HUES48 (cell line): ENCODE data around the gene NOP56.

Source experiments
- H3K27ac ChIP-seq: one replicate; pipeline ENCODE4 v1.7.0; 2013; ENCODE audit warnings: low read depth, low read length, inconsistent platforms
- H3K27me3 ChIP-seq: 2 replicates; pipeline ENCODE4 v1.6.1; 2013; ENCODE audit warnings: mild to moderate bottlenecking, low read length; ENCODE audit not compliant: control insufficient read depth, insufficient read depth
- H3K36me3 ChIP-seq: 2 replicates; pipeline ENCODE4 v1.6.1; 2013; ENCODE audit warnings: low read length; ENCODE audit not compliant: control insufficient read depth, insufficient read depth
- H3K4me1 ChIP-seq: 2 replicates; pipeline ENCODE4 v1.6.1; 2013; ENCODE audit warnings: mild to moderate bottlenecking, low read length; ENCODE audit not compliant: control insufficient read depth, insufficient read depth
- H3K4me3 ChIP-seq: 2 replicates; pipeline ENCODE4 v1.5.1; 2013; ENCODE audit warnings: mild to moderate bottlenecking, low read depth, low read length
- H3K9ac ChIP-seq: 2 replicates; pipeline ENCODE4 v1.6.1; 2013; ENCODE audit warnings: mild to moderate bottlenecking, low read depth, low read length, moderate library complexity
- H3K9me3 ChIP-seq: 2 replicates; pipeline ENCODE4 v1.6.1; 2013; ENCODE audit warnings: low read length; ENCODE audit not compliant: control insufficient read depth, insufficient read depth

Gene NOP56

DNA sequence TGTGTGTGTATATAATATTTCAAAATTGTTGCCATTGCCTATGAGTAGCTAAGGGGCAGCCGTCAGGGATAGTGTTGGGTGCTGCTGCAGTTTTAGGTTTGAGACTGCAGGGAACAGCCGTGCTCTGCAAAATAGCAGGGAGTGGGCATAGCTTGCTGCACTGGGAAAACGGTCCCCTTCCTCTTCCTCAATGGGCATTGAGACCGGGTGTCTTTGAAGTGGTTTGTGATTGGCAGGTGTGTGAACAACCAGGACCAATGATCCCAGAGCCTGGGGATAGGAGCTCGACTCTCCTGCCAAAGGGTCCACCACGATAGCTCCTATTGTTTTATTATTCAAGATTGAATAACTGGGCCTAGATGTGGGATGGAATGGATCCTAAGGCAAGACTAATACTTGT is 35.1 kb downstream of the NOP56 start:
- Histone ChIP-seq H3K9me3 (no peaks in the 10 kb centered on the region), H3K9ac (no peak overlapping the region), H3K27me3 (peaks cover 55% of the 10 kb centered on the region)

GRCh38 chr20:2688041-2688591 is 35.7 kb downstream of the NOP56 start:
- H3K4me1 ChIP-seq = peaks cover 12% of the 10 kb centered on the region
- H3K27ac ChIP-seq = no peak overlapping the region
- peak overlapping the region; percentile 45; the same call in 1 of the 2 replicates for H3K4me3 ChIP-seq
- H3K9ac ChIP-seq = no peak overlapping the region
- no peaks in the 10 kb centered on the region for H3K9me3 ChIP-seq
- no peaks in the 10 kb centered on the region for H3K36me3 ChIP-seq
- peaks cover 55% of the 10 kb centered on the region for H3K27me3 ChIP-seq

More for the DNA sequence above, 35.1 kb downstream of the NOP56 start:
- Histone ChIP-seq H3K27ac (no peak overlapping the region), H3K36me3 (no peaks in the 10 kb centered on the region), H3K4me1 (peaks cover 12% of the 10 kb centered on the region), H3K4me3 (no peak overlapping the region)

DNA sequence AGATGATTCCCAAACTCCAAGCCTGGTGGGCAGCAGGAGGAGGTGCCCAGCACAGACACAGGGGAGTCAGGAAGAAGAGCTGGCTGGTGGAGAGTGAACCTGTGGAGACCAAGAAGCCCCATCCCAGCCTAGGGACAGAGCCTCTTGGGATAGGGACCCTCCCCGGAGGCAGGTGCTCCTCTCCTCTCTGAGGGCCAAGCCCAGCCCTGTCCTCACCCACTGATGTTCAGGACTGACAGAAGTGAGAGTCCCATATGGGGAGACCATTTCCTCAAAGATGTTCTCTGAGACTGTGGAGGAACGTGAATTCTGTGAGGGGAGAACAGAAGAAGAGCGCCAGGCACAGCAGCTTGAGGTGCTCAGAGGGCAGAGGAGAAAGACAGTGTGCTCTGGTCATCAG is 37.8 kb downstream of the NOP56 start:
- Histone ChIP-seq H3K27me3 (peaks cover 76% of the 10 kb centered on the region), H3K4me1 (peaks cover 20% of the 10 kb centered on the region), H3K36me3 (no peaks in the 10 kb centered on the region), H3K27ac (no peak overlapping the region), H3K4me3 (no peak overlapping the region), H3K9ac (no peak overlapping the region), H3K9me3 (no peaks in the 10 kb centered on the region)

- Histone ChIP-seq H3K4me3 (no peak overlapping the region), H3K9ac (no peak overlapping the region), H3K4me1 (peaks cover 25% of the 10 kb centered on the region), H3K36me3 (no peaks in the 10 kb centered on the region), H3K9me3 (no peaks in the 10 kb centered on the region), H3K27ac (no peak overlapping the region), H3K27me3 (peaks cover 76% of the 10 kb centered on the region)
These were observed 38.3 kb downstream of the NOP56 start for GRCh38 chr20:2690718-2691117.

GRCh38 chr20:2691127-2691526 is 38.7 kb downstream of the NOP56 start:
- Histone ChIP-seq H3K4me3 (no peak overlapping the region), H3K27ac (no peak overlapping the region), H3K4me1 (peaks cover 26% of the 10 kb centered on the region), H3K36me3 (no peaks in the 10 kb centered on the region), H3K27me3 (peaks cover 78% of the 10 kb centered on the region), H3K9ac (no peak overlapping the region), H3K9me3 (no peaks in the 10 kb centered on the region)

- peaks cover 26% of the 10 kb centered on the region for H3K4me1 ChIP-seq
- H3K27ac ChIP-seq = no peak overlapping the region
- no peak overlapping the region for H3K9ac ChIP-seq
- H3K27me3 ChIP-seq = peaks cover 80% of the 10 kb centered on the region
- H3K36me3 ChIP-seq = no peaks in the 10 kb centered on the region
- H3K4me3 ChIP-seq = peak overlapping the region; percentile 57
- no peaks in the 10 kb centered on the region for H3K9me3 ChIP-seq
These were observed 39.2 kb downstream of the NOP56 start for GRCh38 chr20:2691663-2692035.

DNA sequence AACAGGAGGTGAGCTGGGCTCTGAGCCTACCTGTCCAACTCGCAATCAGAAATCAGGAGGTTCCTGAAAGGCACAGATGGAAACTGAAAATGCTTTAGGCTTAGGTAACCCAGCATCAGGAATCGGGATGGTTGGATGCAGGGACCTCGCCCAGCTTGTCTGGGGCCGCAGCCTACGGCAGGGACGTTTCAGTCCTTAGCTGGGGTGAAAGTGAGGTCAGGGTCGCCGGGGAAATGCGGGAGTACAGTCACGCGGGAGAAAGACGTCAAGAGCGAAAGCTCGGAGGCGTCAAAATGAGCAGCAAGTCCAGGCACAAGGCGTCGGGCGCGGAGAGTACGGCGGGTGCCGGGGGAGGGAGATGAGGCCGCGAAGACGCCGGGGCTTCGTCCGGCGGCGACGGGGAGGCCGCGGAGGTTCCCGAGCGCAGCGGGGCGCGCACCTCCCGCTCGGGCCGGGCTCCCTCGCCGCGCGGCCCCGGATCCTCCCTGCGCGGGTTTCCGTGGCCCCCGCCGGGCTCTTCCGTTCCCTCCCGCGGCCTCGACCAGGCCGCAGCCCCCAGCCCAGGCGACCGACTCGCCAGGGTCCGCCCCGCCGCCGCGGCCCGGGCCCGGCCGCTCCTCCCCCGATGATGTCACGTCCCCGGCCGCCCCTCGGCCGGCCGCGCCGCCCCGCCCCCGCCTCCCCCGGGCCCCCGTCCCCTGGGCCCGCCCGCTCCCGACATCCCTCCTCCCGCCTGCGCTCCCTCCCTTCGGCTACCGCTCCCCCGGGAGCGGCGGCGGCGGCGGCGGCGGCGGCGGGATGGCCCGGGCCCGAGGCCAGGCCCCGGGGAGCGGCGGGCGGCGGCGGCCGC is 39.8 kb downstream of the NOP56 start, which contains the start of gene EBF4:
EBF4 (plus strand) TSS at position 745 of the 850 bp plus-strand sequence. CDS start 866 bp downstream, outside the sequence.
- Histone ChIP-seq H3K27ac (no peak within 1 kb of the TSS), H3K36me3 (no peaks in the 10 kb centered on the region), H3K4me1 (peaks cover 26% of the 10 kb centered on the region), H3K9me3 (no peaks in the 10 kb centered on the region), H3K9ac (no peak within 1 kb of the TSS), H3K4me3 (peak within 1 kb of the TSS; percentile 57), H3K27me3 (peaks cover 84% of the 10 kb centered on the region)

GRCh38 chr20:2692886-2693285 is 40.5 kb downstream of the NOP56 start:
- H3K4me3 ChIP-seq = peak overlapping the region; percentile 41; the same call in 1 of the 2 replicates

DNA sequence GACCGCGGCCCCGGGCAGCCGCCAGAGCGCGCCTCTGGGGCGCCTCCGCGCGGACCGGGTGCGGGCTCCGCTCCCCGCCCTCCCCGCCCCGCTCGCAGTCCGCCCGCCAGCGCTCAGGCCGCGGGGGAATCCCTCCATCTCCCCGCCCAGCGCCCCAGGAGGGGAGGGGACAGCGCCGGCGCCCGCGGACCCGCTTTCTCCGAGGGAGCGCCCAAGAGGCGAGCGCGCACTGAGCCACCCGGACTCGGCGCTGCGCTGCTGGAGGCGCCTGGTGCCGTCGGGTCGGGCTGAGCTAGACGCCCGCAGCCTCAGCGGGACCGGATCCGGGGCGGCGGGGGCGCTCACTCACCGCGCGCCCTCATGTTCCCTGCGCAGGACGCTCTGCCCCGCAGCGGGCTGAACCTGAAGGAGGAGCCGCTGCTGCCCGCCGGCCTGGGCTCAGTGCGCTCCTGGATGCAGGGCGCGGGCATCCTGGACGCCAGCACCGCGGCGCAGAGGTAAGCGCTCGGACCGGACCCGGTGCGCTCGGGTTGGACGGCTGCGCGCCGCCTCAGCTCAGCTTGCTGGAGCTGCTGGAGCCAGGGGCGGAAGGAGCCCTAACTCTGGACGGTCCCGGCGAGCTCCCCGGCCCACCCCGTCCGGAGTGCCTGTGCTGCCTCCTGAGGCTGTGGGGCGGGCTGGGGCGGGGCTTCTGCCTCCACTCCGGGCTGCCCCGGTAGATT is 41.0 kb downstream of the NOP56 start:
- H3K27ac ChIP-seq = no peak overlapping the region
- peaks cover 91% of the 10 kb centered on the region for H3K27me3 ChIP-seq
- H3K4me3 ChIP-seq = peak overlapping the region; percentile 41; the same call in 1 of the 2 replicates

More at GRCh38 chr20:2692886-2693285, 40.5 kb downstream of the NOP56 start:
- peaks cover 90% of the 10 kb centered on the region for H3K27me3 ChIP-seq
- H3K36me3 ChIP-seq = no peaks in the 10 kb centered on the region
- no peak overlapping the region for H3K27ac ChIP-seq
- H3K9ac ChIP-seq = no peak overlapping the region
- H3K4me1 ChIP-seq = peaks cover 25% of the 10 kb centered on the region
- H3K9me3 ChIP-seq = no peaks in the 10 kb centered on the region

GRCh38 chr20:2694008-2694471 is 41.6 kb downstream of the NOP56 start:
- Histone ChIP-seq H3K27ac (no peak overlapping the region), H3K36me3 (no peaks in the 10 kb centered on the region), H3K4me3 (peak overlapping the region; percentile 41; the same call in 1 of the 2 replicates), H3K27me3 (peaks cover 91% of the 10 kb centered on the region), H3K4me1 (peaks cover 25% of the 10 kb centered on the region), H3K9ac (no peak overlapping the region), H3K9me3 (no peaks in the 10 kb centered on the region)

More for the DNA sequence above, 41.0 kb downstream of the NOP56 start:
- no peaks in the 10 kb centered on the region for H3K9me3 ChIP-seq
- no peak overlapping the region for H3K9ac ChIP-seq
- H3K4me1 ChIP-seq = peaks cover 25% of the 10 kb centered on the region
- no peaks in the 10 kb centered on the region for H3K36me3 ChIP-seq
